SK-N-SH treated with all-trans-retinoic acid at 6 μM for 48 hours (cell line): ENCODE data around the gene CLTA.

Source experiments
- ATAC-seq: fragments of 200-7000 bp; cut with Tn5 transposase; 3 replicates; pipeline ENCODE4 v1.9.1; 2020; ENCODE audit warnings: mild to moderate bottlenecking, moderate library complexity
- ARNTL ChIP-seq: fragments of 450-650 bp; formaldehyde crosslinking; IDR thresholded peaks from 2 replicates; pipeline ENCODE4 v1.5.0; 2020; ENCODE audit warnings: low read depth, mild to moderate bottlenecking, moderate library complexity, borderline replicate concordance
- BACH2 ChIP-seq: fragments of 250-450 bp; sonication (Bioruptor Pico); IDR thresholded peaks from 2 replicates; pipeline ENCODE4 v1.9.0; 2021; ENCODE audit warnings: mild to moderate bottlenecking, borderline replicate concordance
- CREB5 ChIP-seq: fragments of 250-450 bp; sonication (Bioruptor Pico); IDR thresholded peaks from 2 replicates; pipeline ENCODE4 v1.5.1; 2020; ENCODE audit warnings: low read depth, mild to moderate bottlenecking, moderate library complexity
- CSDC2 ChIP-seq: fragments of 250-450 bp; sonication (Bioruptor Pico); IDR thresholded peaks from 2 replicates; pipeline ENCODE4 v1.5.0; 2020; ENCODE audit warnings: mild to moderate bottlenecking, moderate library complexity
- CSRNP3 ChIP-seq: fragments of 250-450 bp; sonication (Bioruptor Pico); IDR thresholded peaks from 2 replicates; pipeline ENCODE4 v1.5.1; 2021; ENCODE audit warnings: mild to moderate bottlenecking, moderate library complexity
- ESRRG ChIP-seq: fragments of 250-450 bp; sonication (Bioruptor Pico); IDR thresholded peaks from 2 replicates; pipeline ENCODE4 v1.6.1; 2021; ENCODE audit warnings: mild to moderate bottlenecking
- GLIS3 ChIP-seq: fragments of 250-450 bp; sonication (Bioruptor Pico); IDR thresholded peaks from 2 replicates; pipeline ENCODE4 v1.5.0; 2020; ENCODE audit warnings: mild to moderate bottlenecking, moderate library complexity
- ISL1 ChIP-seq: fragments of 250-450 bp; sonication (Bioruptor Pico); IDR thresholded peaks from 2 replicates; pipeline ENCODE4 v2.1.2; 2022; ENCODE audit warnings: mild to moderate bottlenecking, moderate library complexity
- OSR1 ChIP-seq: fragments of 250-450 bp; sonication (Bioruptor Pico); IDR thresholded peaks from 2 replicates; pipeline ENCODE4 v1.8.0; 2022; ENCODE audit warnings: moderate library complexity, mild to moderate bottlenecking, inconsistent platforms
- PATZ1 ChIP-seq: fragments of 250-450 bp; sonication (Bioruptor Pico); IDR thresholded peaks from 2 replicates; pipeline ENCODE4 v1.8.0; 2020; ENCODE audit warnings: mild to moderate bottlenecking, moderate library complexity, borderline replicate concordance
- POU6F1 ChIP-seq: fragments of 250-450 bp; sonication (Bioruptor Pico); IDR thresholded peaks from 2 replicates; pipeline ENCODE4 v1.8.0; 2021; ENCODE audit warnings: low read depth, mild to moderate bottlenecking, moderate library complexity, borderline replicate concordance
- PPARA ChIP-seq: fragments of 250-450 bp; sonication (Bioruptor Pico); IDR thresholded peaks from 2 replicates; pipeline ENCODE4 v1.5.0; 2020; ENCODE audit warnings: mild to moderate bottlenecking, borderline replicate concordance
- RARB ChIP-seq: fragments of 250-450 bp; sonication (Bioruptor Pico); IDR thresholded peaks from 2 replicates; pipeline ENCODE4 v1.8.0; 2021; ENCODE audit warnings: mild to moderate bottlenecking, moderate library complexity
- SNAI2 ChIP-seq: fragments of 250-450 bp; sonication (Bioruptor Pico); IDR thresholded peaks from 2 replicates; pipeline ENCODE4 v1.5.0; 2020; ENCODE audit warnings: mild to moderate bottlenecking, moderate library complexity
- TCF4 ChIP-seq: fragments of 250-450 bp; sonication (Bioruptor Pico); IDR thresholded peaks from 2 replicates; pipeline ENCODE4 v1.8.0; 2021; ENCODE audit warnings: mild to moderate bottlenecking, moderate library complexity, borderline replicate concordance
- TOX ChIP-seq: fragments of 250-450 bp; sonication (Bioruptor Pico); IDR thresholded peaks from 2 replicates; pipeline ENCODE4 v1.8.0; 2021; ENCODE audit warnings: mild to moderate bottlenecking, moderate library complexity, borderline replicate concordance
- TSHZ2 ChIP-seq: fragments of 250-450 bp; sonication (Bioruptor Pico); IDR thresholded peaks from 2 replicates; pipeline ENCODE4 v1.5.0; 2020; ENCODE audit warnings: mild to moderate bottlenecking, moderate library complexity
- ZC3H10 ChIP-seq: fragments of 250-450 bp; sonication (Bioruptor Pico); IDR thresholded peaks from 2 replicates; pipeline ENCODE4 v1.5.1; 2021; ENCODE audit warnings: mild to moderate bottlenecking, moderate library complexity
- ZFP30 ChIP-seq: fragments of 450-650 bp; formaldehyde crosslinking; IDR thresholded peaks from 2 replicates; pipeline ENCODE4 v1.5.0; 2022; ENCODE audit warnings: mild to moderate bottlenecking, moderate library complexity
- ZNF565 ChIP-seq: fragments of 450-650 bp; formaldehyde crosslinking; conservative IDR thresholded peaks from 2 replicates; pipeline ENCODE4 v1.5.0; 2020; ENCODE audit warnings: low read depth, mild to moderate bottlenecking, moderate library complexity
- ZNF8 ChIP-seq: fragments of 450-650 bp; formaldehyde crosslinking; IDR thresholded peaks from 2 replicates; pipeline ENCODE4 v1.5.0; 2020; ENCODE audit warnings: mild to moderate bottlenecking, moderate library complexity

The CLTA gene

GRCh38 chr9:36194326-36195000 lies 3.7 kb downstream of the CLTA start:
- ATAC-seq, result no peak
- TF ChIP-seq ISL1 (CRISPR knock-in tag) (no peak), TOX (CRISPR knock-in tag) (no peak), CSRNP3 (CRISPR knock-in tag) (no peak), ZNF8 (CRISPR knock-in tag) (no peak), TCF4 (no peak), POU6F1 (CRISPR knock-in tag) (no peak), BACH2 (CRISPR knock-in tag) (no peak), TSHZ2 (no peak), PPARA (CRISPR knock-in tag) (no peak), PATZ1 (CRISPR knock-in tag) (no peak), ZFP30 (CRISPR knock-in tag) (no peak), ARNTL (CRISPR knock-in tag) (no peak), CSDC2 (CRISPR knock-in tag) (no peak), GLIS3 (CRISPR knock-in tag) (no peak), OSR1 (CRISPR knock-in tag) (no peak), ESRRG (no peak), RARB (CRISPR knock-in tag) (no peak), ZC3H10 (no peak), ZNF565 (CRISPR knock-in tag) (no peak)

- ATAC-seq, result peak; percentile 72
- no peak for TF ChIP-seq ARNTL (CRISPR knock-in tag)
- TF ChIP-seq SNAI2 (CRISPR knock-in tag), result no peak
- TF ChIP-seq PATZ1 (CRISPR knock-in tag), result no peak
- TF ChIP-seq CREB5 (CRISPR knock-in tag), result no peak
- no peak for TF ChIP-seq ZFP30 (CRISPR knock-in tag)
- no peak for TF ChIP-seq TCF4
- no peak for TF ChIP-seq GLIS3 (CRISPR knock-in tag)
Measured at GRCh38 chr9:36204906-36205547, 14.3 kb downstream of the CLTA start.
